Measurements from ENCODE around the gene RBPJ. TPM values are rescaled to one million over a fixed set of nuclear protein-coding genes. Genes with fewer than 3 reads are reported as not detected.
A peak's percentile ranks its signal among the peaks of the same experiment; 100 is the strongest.

The RBPJ gene
- total and polyA plus RNA-seq, 11 donors: 21.9 to 84.3 (median 37.5) TPM

GRCh38 chr4:26377328-26378311 lies 56.8 kb downstream of the RBPJ start:
- no peak overlapping the region for H3K4me3 ChIP-seq
- no peak overlapping the region for H3K27ac ChIP-seq
- peak in 1 of 4 donors; percentile 39 for ATAC-seq
- TF ChIP-seq CTCF (IDR thresholded peaks at IDR 0.05) (no peak), POLR2A (IDR thresholded peaks at IDR 0.05) (no peak)
- H3K4me1 ChIP-seq: peaks cover 0 to 78% (median 24%) of the 10 kb centered on the region in 12 donors
- no peaks in the 10 kb centered on the region for H3K9me3 ChIP-seq
- H3K36me3 ChIP-seq: peaks cover 0 to 5% (median 0%) of the 10 kb centered on the region in 9 donors
- intact Hi-C loops (cut with DNase I): no loop called here
- no peaks in the 10 kb centered on the region for H3K27me3 ChIP-seq
- 75 to 83% (median 77%) methylated on average over 4 of the region's 4 CpGs for WGBS, 4 donors
- no peak for DNase-seq

GRCh38 chr4:26379837-26380236 lies 59.0 kb downstream of the RBPJ start:
- no peaks in the 10 kb centered on the region for H3K27me3 ChIP-seq
- H3K27ac ChIP-seq: no peak overlapping the region
- H3K36me3 ChIP-seq: peaks cover 0 to under 1% (median 0%) of the 10 kb centered on the region in 9 donors
- 95 to 99% (median 97%) methylated on average over 2 of the region's 2 CpGs for WGBS, 4 donors
- intact Hi-C loops (cut with DNase I): no loop called here
- H3K4me1 ChIP-seq: peaks cover 0 to 74% (median 15%) of the 10 kb centered on the region in 12 donors
- H3K4me3 ChIP-seq: no peak overlapping the region
- no peaks in the 10 kb centered on the region for H3K9me3 ChIP-seq
- no peak for ATAC-seq
- TF ChIP-seq POLR2A (IDR thresholded peaks at IDR 0.05) (no peak), CTCF (IDR thresholded peaks at IDR 0.05) (no peak)
- DNase-seq: no peak

GRCh38 chr4:26380740-26381139 lies 59.9 kb downstream of the RBPJ start:
- no peaks in the 10 kb centered on the region for H3K9me3 ChIP-seq
- peaks cover 0 to 73% (median 15%) of the 10 kb centered on the region in 12 donors for H3K4me1 ChIP-seq
- ATAC-seq (no peak), DNase-seq (no peak)
- intact Hi-C loops (cut with DNase I): no loop called here
- H3K27me3 ChIP-seq: no peaks in the 10 kb centered on the region
- 83 to 86% (median 83%) methylated on average over 2 of the region's 2 CpGs for WGBS, 4 donors
- H3K4me3 ChIP-seq: no peak overlapping the region
- no peak for TF ChIP-seq POLR2A (IDR thresholded peaks at IDR 0.05)
- no peak for TF ChIP-seq CTCF (IDR thresholded peaks at IDR 0.05)
- no peaks in the 10 kb centered on the region for H3K36me3 ChIP-seq
- no peak overlapping the region for H3K27ac ChIP-seq

GRCh38 chr4:26384380-26385057 lies 63.7 kb downstream of the RBPJ start:
- Histone ChIP-seq H3K27ac (no peak overlapping the region), H3K4me3 (no peak overlapping the region), H3K27me3 (no peaks in the 10 kb centered on the region), H3K36me3 (peaks cover 0 to 33% (median 20%) of the 10 kb centered on the region in 9 donors), H3K9me3 (peaks cover 0 to 7% (median 0%) of the 10 kb centered on the region in 12 donors), H3K4me1 (peaks cover 0 to 45% (median 1%) of the 10 kb centered on the region in 12 donors)
- WGBS, 4 donors: 83 to 97% (median 93%) methylated on average over 4 to 7 of the region's 7 CpGs
- ATAC-seq (no peak), DNase-seq (no peak)
- intact Hi-C loops (cut with DNase I): no loop called here
- TF ChIP-seq POLR2A (IDR thresholded peaks at IDR 0.05) (no peak), CTCF (IDR thresholded peaks at IDR 0.05) (no peak)
